GM19455 (cell line): ENCODE data around the gene SMIM5.

ENCODE experiments used
- ATAC-seq: cut with Tn5 transposase; IDR thresholded peaks from one replicate; pipeline ENCODE4 v1.9.1; 2021; ENCODE audit not compliant: unreplicated experiment

SMIM5 gene

DNA sequence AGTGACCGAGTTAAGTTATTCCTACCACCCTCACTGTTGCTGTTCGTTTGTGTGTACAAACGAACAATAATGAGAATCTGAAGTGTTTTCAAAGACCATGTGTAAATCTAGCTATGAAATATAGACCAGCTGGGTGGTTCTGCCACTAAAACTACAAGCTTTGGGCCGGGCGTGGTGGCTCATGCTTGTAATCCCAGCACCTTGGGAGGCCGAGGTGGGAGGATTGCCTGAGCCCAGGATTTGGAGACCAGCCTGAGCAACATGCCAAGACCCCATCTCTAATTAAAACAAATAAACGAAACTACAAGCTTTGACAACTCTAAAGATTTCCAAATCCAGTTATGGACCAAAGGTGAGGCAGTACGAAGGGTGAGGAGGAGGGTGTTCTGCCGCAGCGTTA lies 32.7 kb downstream of the SMIM5 start:
- ATAC-seq: no peak

- peak; percentile 62 for ATAC-seq
These were observed 33.9 kb downstream of the SMIM5 start, which contains the start of the genes RECQL5 and SAP30BP for GRCh38 chr17:75666959-75667790. TSS of gene RECQL5 (minus strand) at chr17:75667154. CDS start at chr17:75666557, 597 bp downstream. TSS of gene SAP30BP (plus strand) at chr17:75667338. CDS start at chr17:75667373, 35 bp downstream.

- ATAC-seq: no peak
These were observed 34.6 kb downstream of the SMIM5 start for GRCh38 chr17:75667825-75668224.

GRCh38 chr17:75668489-75668888 lies 35.3 kb downstream of the SMIM5 start:
- ATAC-seq: no peak

DNA sequence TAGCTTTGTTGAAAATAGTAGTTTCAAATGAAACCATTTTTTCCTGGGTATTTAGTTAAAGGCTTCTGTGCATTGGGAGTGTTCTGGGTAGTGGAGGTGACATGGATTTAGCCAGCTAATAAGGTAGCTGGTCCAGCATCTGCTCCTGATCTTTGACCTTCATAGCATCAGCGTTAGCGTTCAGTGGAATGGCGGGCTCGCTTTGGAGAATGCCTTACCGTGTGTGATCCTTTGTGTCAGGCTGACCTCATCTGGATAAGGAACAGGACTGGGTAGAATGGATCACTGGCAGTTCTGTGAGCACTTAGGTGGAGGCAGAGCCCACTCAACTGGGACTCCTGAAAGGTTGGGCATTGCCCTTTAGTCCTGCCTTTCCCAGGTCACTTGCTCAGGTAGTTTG lies 37.6 kb downstream of the SMIM5 start:
- no peak for ATAC-seq

DNA sequence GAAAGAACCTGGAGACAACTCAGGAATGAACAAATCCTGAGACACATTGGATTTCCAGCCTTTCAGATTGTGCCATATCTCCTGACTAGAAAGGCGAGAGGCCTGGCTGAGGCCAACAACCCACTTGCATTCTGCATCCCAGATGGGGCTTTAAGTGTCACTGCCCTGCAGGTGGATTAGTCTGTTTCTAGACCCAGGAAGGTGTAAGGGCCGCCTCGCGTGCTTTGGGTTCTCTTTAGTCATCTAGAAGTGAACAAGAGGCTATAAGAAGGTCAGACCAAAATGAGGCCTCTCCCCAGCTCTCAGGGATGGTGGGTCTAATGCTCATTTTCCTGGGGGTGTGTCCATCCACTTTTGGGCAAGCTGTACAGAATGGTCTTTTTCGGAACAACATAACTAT lies 38.8 kb downstream of the SMIM5 start:
- no peak for ATAC-seq

GRCh38 chr17:75673487-75673886 lies 40.3 kb downstream of the SMIM5 start:
- ATAC-seq: no peak

DNA sequence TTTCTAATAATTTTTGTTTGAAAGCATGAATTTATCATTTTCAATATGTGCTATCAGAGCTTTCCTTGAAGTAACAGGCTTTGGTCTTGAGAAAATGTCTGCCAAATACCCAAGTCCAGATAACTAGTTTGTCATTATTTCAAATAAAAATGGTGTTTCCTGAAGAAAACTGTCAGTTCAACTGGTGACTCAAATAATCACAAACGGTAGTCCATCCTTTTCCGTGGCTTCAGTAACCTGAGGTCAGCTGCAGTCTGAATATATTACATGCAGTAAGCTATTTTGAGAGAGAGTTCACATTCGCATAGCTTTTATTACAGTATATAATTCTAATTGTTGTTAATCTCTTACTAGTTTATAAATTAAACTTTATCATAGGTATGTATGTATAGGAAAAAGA lies 43.2 kb downstream of the SMIM5 start:
- ATAC-seq: no peak

- no peak for ATAC-seq
These were observed 46.5 kb downstream of the SMIM5 start for GRCh38 chr17:75679706-75680211.

DNA sequence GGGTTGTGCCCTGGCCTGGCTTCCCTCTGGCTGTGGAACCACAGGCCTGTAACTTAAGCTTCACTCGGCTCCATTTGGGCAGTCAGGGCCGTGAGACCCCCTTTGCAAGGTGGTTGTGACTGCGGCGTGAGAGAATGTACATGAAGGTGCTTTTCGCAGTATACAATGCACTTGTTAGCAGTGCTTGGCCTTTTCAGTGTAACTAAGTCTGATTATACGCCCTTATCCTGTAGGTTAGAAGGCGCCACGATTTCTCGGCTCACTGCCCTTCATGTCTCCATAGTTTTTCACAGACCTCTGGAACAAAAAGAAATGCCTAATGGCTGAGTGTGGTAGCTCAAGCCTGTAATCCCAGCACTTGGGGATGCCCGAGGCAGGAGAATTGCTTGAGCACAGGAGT lies 47.2 kb downstream of the SMIM5 start:
- no peak for ATAC-seq

DNA sequence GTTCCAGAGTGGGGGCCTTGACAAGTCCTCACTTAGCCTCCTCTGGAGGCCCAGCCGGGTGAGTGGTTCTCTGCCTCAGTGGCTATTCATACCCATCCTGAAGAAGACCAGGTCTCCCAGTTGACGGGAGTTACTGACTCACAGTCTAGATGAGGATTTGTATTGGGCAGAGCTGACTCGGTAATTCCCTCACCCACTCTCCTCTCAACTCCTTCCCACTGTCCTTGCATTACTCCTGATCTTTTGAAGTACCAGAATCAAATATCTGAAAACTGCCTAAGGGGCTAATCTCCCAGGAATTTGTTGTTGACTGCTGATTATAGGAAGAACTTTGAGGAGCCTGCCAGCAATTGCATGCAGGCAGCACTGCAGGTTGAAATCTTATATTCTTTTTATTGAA lies 48.1 kb downstream of the SMIM5 start:
- no peak for ATAC-seq

GRCh38 chr17:75683583-75683982 lies 50.3 kb downstream of the SMIM5 start:
- ATAC-seq: no peak

- no peak for ATAC-seq
These were observed 51.0 kb downstream of the SMIM5 start for GRCh38 chr17:75684249-75684648.

GRCh38 chr17:75684924-75685323 lies 51.7 kb downstream of the SMIM5 start:
- no peak for ATAC-seq

DNA sequence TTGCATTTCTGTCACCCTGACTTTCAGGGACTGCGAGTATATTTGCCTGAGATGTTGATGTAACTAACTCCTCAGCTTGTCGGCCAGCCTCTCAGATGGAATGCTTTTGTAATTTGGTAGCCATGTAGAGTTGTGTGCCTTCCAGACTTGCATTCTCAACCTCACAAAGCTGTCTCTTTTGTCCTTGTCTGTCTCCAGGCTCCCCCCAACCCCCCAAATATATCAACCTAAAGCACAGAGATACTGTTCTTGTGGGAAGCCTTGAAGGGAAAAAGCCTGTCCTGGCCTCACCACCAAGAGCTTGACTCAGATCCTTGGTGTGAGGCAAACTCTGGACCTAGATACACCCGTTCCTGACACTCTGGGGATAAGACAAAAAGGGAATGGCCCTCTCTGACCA lies 52.3 kb downstream of the SMIM5 start:
- no peak for ATAC-seq

DNA sequence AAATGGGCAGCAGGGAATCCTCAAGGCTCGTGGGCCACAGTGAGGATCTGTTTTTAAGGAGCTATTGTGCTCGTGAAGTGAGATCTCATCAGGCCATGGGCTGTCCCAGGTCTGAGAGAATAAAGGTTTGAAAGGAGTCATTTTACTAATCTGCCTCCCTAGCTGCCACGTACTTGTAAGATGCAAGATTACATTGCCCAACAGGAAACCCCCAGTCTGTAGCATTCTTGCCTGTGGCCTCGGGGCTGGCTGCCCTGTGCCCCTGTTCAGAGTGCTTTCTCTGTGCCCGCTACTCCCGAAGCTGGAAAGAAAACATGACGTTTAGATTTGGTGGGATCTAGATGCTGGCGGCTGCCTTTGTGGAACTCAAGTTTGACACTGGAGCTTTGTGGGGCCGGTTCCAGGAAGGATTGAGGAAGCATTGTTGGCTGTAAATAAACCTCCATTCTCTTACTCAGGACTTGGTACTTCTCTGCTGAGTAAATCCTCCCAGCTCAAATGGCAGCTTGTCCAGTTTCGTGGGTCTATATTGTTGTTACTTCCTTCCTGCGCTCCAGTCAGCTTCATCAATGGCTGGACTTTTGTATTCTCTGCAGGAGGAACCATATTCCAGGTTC lies 55.1 kb downstream of the SMIM5 start:
- no peak for ATAC-seq

DNA sequence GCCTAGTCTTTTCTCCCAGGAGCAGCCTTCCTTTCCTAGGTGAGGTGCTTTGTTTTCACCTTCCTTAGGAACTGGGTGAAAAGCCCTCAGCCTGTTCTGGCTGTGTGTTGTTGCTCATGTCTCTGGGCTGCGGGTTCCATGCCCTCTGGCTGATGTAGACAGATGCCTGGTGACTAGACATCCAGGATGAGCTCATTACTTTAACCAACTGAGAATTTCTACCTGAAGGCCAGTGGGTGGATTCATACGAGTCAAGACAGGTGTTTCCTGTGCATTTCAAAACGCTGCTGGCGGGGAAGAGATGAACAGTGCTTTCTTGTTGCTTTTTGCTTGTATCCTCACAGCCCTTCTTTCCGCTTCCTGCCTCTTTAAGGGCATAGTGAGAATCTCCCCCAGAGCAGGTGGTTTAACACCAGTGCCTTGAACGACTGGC lies 56.2 kb downstream of the SMIM5 start:
- ATAC-seq: no peak
